ENCODE data around the gene CTNND2.

GRCh38 chr5:11650936-11651335 lies 253.3 kb downstream of the CTNND2 start:
- no peak for TF ChIP-seq CTCF (IDR thresholded peaks at IDR 0.05 in 8 of 11, conservative IDR thresholded peaks at IDR 0.05 in 3 of 11)
- TF ChIP-seq POLR2AphosphoS5 (IDR thresholded peaks at IDR 0.05), result no peak
- TF ChIP-seq POLR2A (IDR thresholded peaks at IDR 0.05), result no peak
